GM18870 (cell line): ENCODE measurements around the gene MROH8.

Experiments used
- ATAC-seq: cut with Tn5 transposase; IDR thresholded peaks from one replicate; pipeline ENCODE4 v1.9.1; 2021; ENCODE audit warnings: moderate library complexity; ENCODE audit not compliant: unreplicated experiment

The MROH8 gene

GRCh38 chr20:37200376-37200775 is 21.0 kb upstream of the MROH8 start:
- no peak for ATAC-seq

GRCh38 chr20:37198932-37199660 is 19.7 kb upstream of the MROH8 start:
- no peak for ATAC-seq

GRCh38 chr20:37194621-37195417 is 15.5 kb upstream of the MROH8 start:
- ATAC-seq = no peak

GRCh38 chr20:37193821-37194220 is 14.5 kb upstream of the MROH8 start:
- ATAC-seq = no peak

- ATAC-seq = no peak
These were observed 13.9 kb upstream of the MROH8 start for GRCh38 chr20:37193226-37193625.

GRCh38 chr20:37192137-37192854 is 12.9 kb upstream of the MROH8 start:
- no peak for ATAC-seq

- ATAC-seq = no peak
These were observed 11.2 kb upstream of the MROH8 start for GRCh38 chr20:37190354-37191112.

GRCh38 chr20:37189416-37190016 is 10.2 kb upstream of the MROH8 start:
- no peak for ATAC-seq

GRCh38 chr20:37188787-37189186 is 9.4 kb upstream of the MROH8 start:
- no peak for ATAC-seq

- ATAC-seq = no peak
These were observed 6.3 kb upstream of the MROH8 start for GRCh38 chr20:37185686-37186085.

- no peak for ATAC-seq
These were observed 556 bp upstream of the MROH8 start for GRCh38 chr20:37179683-37180524.

- no peak for ATAC-seq
These were observed 6.5 kb downstream of the MROH8 start for GRCh38 chr20:37172836-37173235.

GRCh38 chr20:37166867-37167266 is 12.5 kb downstream of the MROH8 start:
- ATAC-seq = no peak

- no peak for ATAC-seq
These were observed 14.3 kb downstream of the MROH8 start for GRCh38 chr20:37165031-37165430.

GRCh38 chr20:37163832-37164554 is 15.4 kb downstream of the MROH8 start:
- ATAC-seq = no peak

GRCh38 chr20:37162646-37163045 is 16.7 kb downstream of the MROH8 start:
- ATAC-seq = no peak

GRCh38 chr20:37161830-37162549 is 17.4 kb downstream of the MROH8 start:
- ATAC-seq = no peak

GRCh38 chr20:37160683-37161082 is 18.7 kb downstream of the MROH8 start:
- ATAC-seq = no peak
